G401.6 (cell line): ENCODE measurements around the gene APOC1.
"Not testable (repeated sequence)": the region's sequence is repeated elsewhere in the genome, so short reads cannot be mapped to it uniquely, and the experiment has no call there.

Experiments used
- FAIRE-seq: peaks from 2 replicates; lab custom pipeline; 2012; peaks lifted over from hg19 to GRCh38; lab: Jason Lieb, UNC

The APOC1 gene

DNA sequence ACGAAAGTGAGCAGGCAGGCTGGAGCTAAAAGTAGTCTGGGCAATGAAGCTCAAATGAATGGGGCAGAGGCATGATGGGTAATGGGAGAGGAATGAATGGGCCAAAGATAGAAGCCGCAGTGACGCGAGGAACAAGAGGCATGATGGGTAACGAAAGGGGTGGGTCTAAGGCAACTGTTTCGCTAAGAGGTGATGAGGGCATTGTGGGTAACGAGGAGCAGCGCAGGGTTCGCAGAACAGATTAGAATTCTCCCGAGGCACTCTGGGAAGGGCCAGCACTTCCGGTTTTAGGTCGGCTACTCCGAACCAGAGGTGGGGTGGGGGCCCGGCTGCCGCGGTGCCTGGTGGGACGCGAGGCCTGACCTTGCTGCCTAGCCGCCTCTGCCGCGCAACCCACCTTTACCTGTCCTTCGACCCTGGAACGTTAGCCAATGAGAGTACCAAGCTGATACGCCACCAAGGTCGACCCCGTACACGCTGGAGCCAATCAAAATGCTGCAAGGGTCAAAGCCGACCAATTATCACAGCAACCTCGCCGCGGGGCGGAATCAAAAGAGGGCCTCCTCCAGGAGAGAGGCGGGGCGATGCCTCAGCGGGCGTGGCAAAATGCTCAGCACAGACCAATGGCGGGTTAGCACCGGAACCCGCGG lies 23.9 kb upstream of the APOC1 start:
- FAIRE-seq, result peak; percentile 100

DNA sequence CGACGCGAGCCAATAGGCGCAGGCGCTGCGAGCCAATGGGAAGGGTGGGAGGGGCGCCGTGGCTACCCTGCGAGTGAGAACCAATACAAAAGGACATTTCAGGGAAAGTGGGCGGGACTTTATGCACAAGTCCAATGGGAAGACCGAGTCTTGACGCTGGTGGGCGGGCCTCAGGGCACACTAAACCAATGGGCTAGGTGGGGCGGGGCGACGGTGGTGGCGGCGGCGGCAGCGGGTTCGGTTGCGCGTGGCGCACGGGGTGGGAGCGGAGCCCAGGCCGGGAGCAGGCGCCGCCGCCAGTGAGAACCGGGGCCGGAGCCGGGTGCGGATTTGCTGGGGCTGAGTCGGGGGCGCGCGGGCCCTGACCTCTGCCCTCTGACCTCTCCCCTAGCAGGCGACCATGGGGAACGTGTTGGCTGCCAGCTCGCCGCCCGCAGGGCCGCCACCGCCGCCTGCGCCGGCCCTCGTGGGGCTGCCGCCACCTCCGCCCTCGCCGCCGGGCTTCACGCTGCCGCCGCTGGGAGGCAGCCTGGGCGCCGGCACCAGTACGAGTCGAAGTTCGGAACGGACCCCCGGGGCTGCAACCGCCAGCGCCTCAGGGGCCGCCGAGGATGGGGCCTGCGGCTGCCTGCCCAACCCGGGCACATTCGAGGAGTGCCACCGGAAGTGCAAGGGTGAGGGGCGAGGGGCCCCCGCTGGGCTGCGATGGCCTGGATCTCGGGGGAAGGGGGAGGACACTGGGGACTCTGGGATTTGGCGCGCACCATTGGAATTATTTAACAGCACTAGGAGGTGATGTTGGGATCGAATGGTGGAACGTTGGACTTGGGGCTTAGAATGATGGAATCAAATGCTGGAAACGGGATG lies 23.2 kb upstream of the APOC1 start, which contains the start of gene TOMM40:
TSS of gene TOMM40 (plus strand) at position 239 of the 867 bp plus-strand sequence. CDS start at position 401, 162 bp downstream.
- FAIRE-seq, result no peak

DNA sequence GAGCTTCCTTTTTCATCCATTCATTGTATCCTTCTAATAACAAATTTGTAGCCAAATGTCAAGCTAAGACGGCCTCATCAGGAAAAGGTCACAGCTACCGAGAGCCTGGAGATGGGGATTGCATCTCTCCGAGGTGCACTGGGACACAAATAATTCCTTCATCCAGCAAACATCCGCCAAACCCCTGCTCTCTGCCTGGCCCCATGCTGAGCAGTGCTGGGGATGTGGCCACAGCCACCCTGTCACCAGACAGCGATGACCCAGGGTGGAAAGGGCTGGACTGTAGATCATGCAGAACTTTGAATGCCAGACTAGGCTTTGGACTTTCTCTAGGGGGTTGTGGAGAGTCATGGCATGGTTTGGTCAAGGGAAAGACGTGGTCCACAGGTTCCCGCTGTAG lies 21.5 kb upstream of the APOC1 start:
- no peak for FAIRE-seq

DNA sequence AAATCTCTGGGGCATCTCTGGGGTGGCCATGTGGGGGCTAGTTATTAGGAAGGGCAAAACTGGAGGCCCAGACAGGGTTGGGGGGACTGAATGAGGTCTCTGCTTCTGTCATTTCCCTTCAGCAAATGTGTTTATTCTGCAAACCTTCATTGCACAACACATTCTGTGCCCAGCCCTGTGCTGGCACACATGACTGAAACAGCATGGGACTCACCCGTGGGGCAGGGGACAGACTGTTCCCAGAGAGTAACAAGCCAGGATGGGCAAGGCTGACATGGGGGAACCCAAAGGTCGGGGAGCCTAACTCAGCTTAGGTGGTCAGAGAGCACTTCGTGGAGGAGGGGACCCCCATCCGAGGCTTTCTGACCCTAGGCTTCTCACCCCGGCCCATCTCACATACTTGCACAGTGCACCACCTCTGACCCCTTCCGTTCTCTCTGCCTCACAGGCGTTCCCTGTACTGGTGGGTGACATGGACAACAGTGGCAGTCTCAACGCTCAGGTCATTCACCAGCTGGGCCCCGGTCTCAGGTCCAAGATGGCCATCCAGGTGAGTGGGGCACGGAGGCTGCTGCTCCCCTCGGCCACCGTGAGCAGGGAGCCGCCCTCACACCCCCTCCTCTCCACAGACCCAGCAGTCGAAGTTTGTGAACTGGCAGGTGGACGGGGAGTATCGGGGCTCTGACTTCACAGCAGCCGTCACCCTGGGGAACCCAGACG lies 20.9 kb upstream of the APOC1 start:
- FAIRE-seq, result no peak

DNA sequence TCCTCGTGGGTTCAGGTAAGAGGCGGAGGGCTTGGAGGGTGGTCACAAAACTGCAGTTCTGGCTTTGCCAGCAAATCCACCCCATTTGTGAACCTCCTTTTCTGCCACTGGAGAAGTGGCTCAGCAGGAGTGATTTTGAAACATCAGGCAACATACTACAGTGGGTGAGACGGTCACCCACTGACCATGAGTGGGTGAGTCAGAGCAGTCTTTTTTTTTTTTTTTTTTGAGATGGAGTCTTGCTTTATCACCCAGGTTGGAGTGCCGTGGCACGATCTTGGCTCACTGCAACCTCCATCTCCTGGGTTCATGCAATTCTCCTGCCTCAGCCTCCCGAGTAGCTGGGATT lies 20.4 kb upstream of the APOC1 start:
- no peak for FAIRE-seq

DNA sequence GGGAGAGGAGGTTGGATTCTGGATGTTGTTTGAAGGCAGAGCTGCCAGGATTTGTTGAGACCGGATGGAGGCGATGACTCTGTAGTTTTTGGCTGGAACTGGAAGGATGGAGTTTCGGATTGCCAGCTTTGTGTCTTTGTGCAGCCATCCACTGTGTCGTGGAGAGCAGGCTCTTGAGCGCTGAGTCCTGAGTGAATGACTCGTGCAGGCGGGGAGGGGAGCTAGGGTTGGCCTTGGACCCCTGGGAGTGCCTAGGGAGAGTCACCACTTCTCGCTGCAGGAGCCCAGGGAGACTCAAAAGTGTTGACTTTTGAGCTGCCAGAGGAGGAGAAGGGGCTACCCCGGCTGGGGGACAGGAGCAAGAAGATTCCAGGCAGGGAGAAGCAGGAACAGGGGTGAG lies 19.5 kb upstream of the APOC1 start:
- FAIRE-seq, result no peak

DNA sequence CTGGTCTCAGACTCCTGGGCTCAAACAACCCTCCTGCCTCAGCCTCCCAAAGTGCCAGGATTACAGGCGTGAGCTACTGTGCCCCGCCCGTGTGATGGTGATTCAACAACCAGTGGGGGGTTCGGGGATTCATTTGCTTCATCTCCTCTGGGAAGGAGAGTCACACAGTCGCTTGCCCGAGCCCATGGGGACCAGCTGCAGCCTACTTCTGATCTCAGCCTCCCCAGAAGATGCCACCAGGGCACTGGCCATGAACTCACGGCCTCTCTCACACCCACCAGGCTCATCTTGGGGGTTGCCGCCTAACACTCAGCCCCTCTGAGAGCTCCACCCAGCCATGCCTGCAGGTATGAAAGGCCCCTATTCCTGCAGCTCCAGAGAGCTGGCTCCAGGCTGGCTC lies 16.6 kb upstream of the APOC1 start:
- no peak for FAIRE-seq

DNA sequence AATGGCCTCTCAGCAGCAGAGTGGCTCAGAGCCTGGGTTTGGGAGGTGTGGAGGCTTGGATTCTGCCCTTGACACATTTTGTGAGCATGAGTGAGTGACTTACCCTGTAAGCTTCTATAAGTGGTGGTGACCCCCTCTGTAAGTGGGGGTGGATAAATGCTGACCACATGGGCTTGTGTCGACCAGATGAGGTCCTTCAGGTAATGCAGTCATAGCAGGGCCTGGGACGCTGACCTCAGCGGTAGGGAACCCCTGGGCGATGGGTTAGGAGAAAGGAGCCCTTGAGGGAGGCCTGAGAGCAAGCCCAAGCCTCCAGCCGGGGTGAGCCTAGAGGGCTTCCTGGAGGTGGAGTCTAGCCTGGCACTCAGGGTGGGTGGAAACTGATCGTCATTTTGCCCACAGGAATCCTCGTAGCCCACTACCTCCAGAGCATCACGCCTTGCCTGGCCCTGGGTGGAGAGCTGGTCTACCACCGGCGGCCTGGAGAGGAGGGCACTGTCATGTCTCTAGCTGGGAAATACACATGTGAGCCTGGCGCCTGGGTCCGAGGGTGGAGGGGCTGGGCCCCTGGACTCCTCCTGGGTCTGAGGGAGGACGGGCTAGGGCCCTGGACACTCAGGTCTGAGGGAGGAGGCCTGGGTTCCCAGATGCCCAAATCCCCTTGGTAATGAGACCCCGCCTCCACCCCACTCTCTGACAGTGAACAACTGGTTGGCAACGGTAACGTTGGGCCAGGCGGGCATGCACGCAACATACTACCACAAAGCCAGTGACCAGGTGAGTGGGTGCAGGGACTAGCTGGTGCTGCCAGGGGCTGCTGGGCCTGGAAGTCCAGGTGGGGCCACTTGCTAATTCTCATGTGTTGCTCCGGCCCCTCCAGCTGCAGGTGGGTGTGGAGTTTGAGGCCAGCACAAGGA lies 13.8 kb upstream of the APOC1 start:
- no peak for FAIRE-seq

DNA sequence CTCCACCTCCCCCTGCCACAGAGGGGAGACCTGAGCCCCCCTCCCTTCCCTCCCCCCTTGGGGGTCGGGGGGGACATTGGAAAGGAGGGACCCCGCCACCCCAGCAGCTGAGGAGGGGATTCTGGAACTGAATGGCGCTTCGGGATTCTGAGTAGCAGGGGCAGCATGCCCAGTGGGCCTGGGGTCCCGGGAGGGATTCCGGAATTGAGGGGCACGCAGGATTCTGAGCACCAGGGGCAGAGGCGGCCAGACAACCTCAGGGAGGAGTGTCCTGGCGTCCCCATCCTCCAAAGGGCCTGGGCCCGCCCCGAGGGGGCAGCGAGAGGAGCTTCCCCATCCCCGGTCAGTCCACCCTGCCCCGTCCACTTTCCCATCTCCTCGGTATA lies 11.2 kb upstream of the APOC1 start:
- FAIRE-seq, result no peak

DNA sequence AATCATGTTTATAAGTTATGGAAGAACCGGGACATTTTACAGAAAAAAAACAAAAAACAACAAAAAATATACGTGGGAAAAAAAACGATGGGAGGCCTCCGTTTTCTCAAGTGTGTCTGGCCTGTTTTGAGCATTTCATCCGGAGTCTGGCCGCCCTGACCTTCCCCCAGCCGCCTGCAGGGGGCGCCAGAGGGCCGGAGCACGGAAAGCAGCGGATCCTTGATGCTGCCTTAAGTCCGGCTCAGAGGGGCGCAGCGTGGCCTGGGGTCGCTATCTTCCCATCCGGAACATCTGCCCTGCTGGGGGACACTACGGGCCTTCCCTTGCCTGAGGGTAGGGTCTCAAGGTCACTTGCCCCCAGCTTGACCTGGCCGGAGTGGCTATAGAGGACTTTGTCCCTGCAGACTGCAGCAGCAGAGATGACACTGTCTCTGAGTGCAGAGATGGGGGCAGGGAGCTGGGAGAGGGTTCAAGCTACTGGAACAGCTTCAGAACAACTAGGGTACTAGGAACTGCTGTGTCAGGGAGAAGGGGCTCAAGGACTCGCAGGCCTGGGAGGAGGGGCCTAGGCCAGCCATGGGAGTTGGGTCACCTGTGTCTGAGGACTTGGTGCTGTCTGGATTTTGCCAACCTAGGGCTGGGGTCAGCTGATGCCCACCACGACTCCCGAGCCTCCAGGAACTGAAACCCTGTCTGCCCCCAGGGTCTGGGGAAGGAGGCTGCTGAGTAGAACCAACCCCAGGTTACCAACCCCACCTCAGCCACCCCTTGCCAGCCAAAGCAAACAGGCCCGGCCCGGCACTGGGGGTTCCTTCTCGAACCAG lies 10.6 kb upstream of the APOC1 start:
- FAIRE-seq, result peak; percentile 89

DNA sequence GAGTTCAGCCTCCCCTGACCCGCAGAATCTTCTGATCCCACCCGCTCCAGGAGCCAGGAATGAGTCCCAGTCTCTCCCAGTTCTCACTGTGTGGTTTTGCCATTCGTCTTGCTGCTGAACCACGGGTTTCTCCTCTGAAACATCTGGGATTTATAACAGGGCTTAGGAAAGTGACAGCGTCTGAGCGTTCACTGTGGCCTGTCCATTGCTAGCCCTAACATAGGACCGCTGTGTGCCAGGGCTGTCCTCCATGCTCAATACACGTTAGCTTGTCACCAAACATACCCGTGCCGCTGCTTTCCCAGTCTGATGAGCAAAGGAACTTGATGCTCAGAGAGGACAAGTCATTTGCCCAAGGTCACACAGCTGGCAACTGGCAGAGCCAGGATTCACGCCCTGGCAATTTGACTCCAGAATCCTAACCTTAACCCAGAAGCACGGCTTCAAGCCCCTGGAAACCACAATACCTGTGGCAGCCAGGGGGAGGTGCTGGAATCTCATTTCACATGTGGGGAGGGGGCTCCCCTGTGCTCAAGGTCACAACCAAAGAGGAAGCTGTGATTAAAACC lies 9.9 kb upstream of the APOC1 start:
- FAIRE-seq, result no peak

DNA sequence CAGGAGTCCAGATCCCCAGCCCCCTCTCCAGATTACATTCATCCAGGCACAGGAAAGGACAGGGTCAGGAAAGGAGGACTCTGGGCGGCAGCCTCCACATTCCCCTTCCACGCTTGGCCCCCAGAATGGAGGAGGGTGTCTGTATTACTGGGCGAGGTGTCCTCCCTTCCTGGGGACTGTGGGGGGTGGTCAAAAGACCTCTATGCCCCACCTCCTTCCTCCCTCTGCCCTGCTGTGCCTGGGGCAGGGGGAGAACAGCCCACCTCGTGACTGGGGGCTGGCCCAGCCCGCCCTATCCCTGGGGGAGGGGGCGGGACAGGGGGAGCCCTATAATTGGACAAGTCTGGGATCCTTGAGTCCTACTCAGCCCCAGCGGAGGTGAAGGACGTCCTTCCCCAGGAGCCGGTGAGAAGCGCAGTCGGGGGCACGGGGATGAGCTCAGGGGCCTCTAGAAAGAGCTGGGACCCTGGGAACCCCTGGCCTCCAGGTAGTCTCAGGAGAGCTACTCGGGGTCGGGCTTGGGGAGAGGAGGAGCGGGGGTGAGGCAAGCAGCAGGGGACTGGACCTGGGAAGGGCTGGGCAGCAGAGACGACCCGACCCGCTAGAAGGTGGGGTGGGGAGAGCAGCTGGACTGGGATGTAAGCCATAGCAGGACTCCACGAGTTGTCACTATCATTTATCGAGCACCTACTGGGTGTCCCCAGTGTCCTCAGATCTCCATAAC lies 8.8 kb upstream of the APOC1 start, which contains the start of gene APOE:
TSS of gene APOE (plus strand) at position 360 of the 724 bp plus-strand sequence. CDS start 829 bp downstream, outside the sequence.
- peak; percentile 91 for FAIRE-seq

DNA sequence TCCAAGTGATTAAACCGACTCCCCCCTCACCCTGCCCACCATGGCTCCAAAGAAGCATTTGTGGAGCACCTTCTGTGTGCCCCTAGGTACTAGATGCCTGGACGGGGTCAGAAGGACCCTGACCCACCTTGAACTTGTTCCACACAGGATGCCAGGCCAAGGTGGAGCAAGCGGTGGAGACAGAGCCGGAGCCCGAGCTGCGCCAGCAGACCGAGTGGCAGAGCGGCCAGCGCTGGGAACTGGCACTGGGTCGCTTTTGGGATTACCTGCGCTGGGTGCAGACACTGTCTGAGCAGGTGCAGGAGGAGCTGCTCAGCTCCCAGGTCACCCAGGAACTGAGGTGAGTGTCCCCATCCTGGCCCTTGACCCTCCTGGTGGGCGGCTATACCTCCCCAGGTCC lies 6.8 kb upstream of the APOC1 start:
- FAIRE-seq, result no peak

DNA sequence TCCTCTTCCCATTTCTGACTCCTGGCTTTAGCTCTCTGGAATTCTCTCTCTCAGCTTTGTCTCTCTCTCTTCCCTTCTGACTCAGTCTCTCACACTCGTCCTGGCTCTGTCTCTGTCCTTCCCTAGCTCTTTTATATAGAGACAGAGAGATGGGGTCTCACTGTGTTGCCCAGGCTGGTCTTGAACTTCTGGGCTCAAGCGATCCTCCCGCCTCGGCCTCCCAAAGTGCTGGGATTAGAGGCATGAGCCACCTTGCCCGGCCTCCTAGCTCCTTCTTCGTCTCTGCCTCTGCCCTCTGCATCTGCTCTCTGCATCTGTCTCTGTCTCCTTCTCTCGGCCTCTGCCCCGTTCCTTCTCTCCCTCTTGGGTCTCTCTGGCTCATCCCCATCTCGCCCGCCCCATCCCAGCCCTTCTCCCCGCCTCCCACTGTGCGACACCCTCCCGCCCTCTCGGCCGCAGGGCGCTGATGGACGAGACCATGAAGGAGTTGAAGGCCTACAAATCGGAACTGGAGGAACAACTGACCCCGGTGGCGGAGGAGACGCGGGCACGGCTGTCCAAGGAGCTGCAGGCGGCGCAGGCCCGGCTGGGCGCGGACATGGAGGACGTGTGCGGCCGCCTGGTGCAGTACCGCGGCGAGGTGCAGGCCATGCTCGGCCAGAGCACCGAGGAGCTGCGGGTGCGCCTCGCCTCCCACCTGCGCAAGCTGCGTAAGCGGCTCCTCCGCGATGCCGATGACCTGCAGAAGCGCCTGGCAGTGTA lies 6.2 kb upstream of the APOC1 start:
- no peak for FAIRE-seq

DNA sequence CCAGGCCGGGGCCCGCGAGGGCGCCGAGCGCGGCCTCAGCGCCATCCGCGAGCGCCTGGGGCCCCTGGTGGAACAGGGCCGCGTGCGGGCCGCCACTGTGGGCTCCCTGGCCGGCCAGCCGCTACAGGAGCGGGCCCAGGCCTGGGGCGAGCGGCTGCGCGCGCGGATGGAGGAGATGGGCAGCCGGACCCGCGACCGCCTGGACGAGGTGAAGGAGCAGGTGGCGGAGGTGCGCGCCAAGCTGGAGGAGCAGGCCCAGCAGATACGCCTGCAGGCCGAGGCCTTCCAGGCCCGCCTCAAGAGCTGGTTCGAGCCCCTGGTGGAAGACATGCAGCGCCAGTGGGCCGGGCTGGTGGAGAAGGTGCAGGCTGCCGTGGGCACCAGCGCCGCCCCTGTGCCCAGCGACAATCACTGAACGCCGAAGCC lies 5.6 kb upstream of the APOC1 start:
- FAIRE-seq, result no peak

DNA sequence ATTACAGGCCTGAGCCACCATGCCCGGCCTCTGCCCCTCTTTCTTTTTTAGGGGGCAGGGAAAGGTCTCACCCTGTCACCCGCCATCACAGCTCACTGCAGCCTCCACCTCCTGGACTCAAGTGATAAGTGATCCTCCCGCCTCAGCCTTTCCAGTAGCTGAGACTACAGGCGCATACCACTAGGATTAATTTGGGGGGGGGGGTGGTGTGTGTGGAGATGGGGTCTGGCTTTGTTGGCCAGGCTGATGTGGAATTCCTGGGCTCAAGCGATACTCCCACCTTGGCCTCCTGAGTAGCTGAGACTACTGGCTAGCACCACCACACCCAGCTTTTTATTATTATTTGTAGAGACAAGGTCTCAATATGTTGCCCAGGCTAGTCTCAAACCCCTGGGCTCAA lies 4.6 kb upstream of the APOC1 start:
- FAIRE-seq, result no peak

DNA sequence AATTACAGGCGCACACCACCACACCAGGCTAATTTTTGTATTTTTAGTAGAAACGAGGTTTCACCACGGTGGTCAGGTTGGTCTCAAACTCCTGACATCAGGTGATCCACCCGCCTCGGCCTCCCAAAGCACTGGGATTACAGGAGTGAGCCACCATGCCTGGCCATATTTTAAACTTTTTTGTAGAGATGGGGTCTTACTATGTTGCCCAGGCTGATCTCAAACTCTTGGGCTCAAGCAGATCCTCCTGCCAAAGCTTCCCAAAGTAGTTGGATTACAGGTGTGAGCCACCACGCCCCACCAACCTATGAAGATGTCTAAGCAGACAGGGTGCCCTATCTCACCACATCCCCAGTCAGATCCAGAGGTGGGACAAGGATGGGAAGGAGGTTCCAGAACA lies 2.5 kb upstream of the APOC1 start:
- FAIRE-seq, result not testable (repeated sequence)

DNA sequence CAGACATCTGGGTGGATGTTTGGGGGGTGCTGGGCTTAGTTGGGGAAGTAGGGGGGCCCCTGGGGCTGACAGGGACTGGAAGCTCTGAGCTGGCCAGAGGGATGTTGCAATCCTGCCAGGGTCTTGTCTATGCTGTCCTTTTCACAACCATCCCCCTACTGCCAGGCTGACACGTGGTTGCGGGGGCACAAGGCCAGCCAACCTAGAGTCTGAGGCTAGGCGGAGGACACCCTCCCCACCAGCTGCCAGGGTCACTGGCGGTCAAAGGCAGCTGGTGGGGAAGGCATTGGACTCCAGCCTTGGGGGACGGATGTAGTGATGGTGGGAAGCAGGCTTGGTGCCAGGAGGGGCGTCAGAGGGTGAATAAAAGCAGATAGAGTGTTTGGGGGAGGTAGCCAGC lies 1.6 kb upstream of the APOC1 start:
- FAIRE-seq, result no peak
